NCI-H2196 (cell line): ENCODE data around the gene KIF2A.
A peak's percentile ranks its signal among the peaks of the same experiment; 100 is the strongest.

Source experiments
- DNase-seq: peaks from one replicate; lab custom pipeline; 2025; ENCODE audit not compliant: unreplicated experiment; lab: John Stamatoyannopoulos, UW

Gene KIF2A

DNA sequence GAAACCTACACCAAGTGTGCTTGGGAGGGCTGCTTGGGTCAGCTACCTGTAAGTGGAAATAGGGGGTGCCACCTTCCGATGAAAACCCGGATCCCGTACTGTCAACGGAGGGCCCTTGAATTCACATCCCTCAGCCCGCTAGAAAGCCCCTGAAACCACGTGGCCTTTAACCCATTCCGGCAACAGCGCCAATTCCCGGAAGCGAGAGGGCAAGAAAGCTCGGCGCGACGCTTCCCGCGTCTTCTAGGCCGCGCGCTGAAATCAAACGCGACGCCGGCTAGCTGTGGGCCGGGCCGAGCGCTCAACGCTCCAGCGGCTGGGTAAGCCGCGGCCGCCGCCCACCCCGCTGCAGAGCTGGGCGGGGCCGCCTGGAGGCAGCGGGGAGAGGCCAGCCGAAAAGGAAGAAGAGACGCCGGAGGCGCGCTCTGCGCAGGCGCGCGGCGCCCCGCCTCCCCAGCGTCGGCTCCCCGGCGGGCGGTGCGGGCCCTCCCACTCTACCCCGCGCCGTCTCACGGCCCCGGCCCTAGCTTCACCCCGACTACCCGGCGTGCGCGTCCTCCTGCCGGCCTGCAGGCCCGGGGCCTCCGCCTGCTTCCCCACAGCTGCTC is at the start of gene KIF2A:
Gene KIF2A (plus strand): TSS at position 492 of the 608 bp plus-strand sequence. CDS start 267 bp downstream, outside the sequence.
- DNase-seq = peak; percentile 86

DNA sequence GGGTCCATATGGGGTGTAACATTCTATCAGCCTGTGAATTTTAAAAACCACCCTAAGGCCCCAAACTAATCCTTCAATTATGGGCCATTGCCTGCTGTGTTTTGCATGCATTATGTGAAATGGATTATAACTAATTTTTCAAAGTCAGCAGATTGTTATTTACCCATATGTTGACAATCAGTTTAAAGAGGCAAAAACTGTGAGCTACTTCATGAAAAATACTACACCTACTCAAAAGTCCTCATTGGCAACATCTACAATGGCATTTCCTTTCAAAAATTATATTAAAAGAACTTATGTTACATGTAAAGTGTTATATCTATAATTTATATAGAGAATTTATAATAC is 49.0 kb upstream of the KIF2A start:
- no peak for DNase-seq

DNA sequence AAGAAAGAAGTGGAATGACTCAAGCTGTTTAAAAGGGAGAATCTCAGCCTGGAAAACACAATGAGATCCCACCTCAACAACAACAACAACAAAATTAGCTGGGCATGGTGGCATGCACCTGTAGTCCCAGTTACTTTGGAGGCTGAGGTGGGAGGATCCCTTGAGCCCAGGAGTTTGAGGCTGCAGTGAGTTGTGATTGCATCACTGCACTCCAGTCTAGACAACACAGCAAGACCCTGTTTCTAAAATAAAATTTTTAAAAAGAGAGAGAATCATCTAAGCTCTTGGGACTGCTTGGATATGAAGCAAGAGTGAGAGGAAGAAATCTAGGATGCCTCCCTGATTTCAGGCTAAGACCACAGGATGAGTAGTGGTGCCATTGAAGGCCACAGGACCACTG is 47.4 kb upstream of the KIF2A start:
- no peak for DNase-seq

DNA sequence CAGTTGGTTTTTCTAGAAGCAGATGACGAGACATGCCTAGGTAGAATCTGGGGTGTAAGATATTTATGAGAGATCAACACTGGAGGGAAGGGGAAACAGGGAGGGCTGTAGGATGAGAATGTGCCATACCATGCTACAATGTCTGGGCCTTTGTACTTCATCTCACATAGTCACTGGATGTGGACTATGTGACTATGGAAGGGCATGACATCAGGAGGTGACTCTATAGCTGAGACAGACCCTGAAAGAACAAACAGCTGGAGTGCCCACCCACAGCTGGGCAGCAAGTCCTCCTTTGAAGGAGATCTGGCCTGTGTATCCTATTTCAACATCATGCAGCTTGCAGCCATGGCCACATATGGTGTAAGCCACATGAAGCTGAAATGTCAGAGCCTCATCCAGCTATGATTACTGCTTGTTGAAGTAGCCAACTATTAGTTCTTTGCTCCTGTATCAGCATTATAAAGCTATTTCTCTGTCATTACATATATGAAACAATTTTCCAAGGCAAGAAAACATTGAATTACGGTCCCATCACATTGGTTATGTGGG is 46.2 kb upstream of the KIF2A start:
- no peak for DNase-seq

GRCh38 chr5:62260513-62260912 is 45.5 kb upstream of the KIF2A start:
- no peak for DNase-seq

DNA sequence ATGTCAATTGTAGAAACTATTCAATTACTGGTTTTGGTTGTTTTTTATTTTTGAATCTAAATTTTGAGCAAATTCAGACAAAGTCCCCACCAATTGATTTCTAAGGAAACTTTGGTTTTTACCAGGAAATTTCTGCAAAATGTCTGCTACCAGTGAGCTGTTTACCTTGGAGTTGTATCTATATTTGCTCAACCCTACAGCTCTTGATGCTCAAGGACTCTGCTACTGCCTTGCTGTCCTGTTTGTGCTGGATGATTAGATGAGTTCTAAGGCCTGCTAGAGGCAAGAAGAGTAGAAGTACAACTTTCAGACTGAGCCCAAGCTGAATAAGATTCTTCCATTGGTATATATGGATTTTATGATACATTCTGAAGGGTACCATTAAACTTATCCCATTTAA is 42.6 kb upstream of the KIF2A start:
- DNase-seq = no peak

GRCh38 chr5:62265648-62266112 is 40.3 kb upstream of the KIF2A start:
- DNase-seq = no peak

- no peak for DNase-seq
Measured at GRCh38 chr5:62266573-62266972, 39.4 kb upstream of the KIF2A start.

GRCh38 chr5:62268234-62268633 is 37.8 kb upstream of the KIF2A start:
- peak; percentile 48 for DNase-seq

- no peak for DNase-seq
Measured at GRCh38 chr5:62268792-62269191, 37.2 kb upstream of the KIF2A start.

- no peak for DNase-seq
Measured at GRCh38 chr5:62271370-62271769, 34.6 kb upstream of the KIF2A start.

DNA sequence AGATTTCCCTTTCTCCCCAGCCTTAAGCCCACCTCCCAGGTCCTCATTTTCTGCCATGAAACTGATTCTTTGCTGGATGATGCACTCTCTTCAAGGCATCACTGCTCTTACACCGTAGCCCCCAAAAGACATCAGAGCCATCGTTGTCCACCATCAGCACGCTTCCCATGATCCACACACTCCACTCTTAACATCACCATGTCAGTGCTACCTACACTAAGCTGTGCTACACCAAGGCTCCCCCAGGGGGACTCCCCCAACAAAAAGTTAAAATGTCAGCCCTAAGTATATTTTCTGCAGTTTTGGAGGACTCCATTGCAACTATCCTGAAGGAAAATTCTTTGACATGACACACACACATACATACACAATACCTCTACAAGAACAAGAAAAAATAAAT is 34.1 kb upstream of the KIF2A start:
- DNase-seq = no peak

DNA sequence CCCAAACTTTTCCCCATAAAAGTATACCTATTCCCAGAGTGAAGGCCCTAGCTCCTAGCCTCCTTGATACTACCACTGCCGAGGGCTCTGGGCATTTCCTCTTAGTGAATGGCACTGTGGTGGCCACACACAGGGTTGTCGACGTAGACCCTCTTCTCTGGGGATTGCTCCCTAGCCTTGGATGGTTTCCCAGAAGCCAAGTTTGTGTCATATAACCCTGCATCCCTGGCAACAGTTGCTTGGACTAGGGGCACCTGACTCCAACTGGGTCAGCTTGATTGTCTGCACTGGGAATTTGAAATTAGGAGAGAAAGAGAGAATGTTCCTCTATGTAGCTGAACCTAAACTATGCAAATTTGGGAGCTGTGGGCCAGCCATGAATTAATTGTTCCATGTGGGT is 32.3 kb upstream of the KIF2A start:
- DNase-seq = no peak

GRCh38 chr5:62275581-62275980 is 30.4 kb upstream of the KIF2A start:
- no peak for DNase-seq

- no peak for DNase-seq
Measured at GRCh38 chr5:62281411-62281810, 24.6 kb upstream of the KIF2A start.

- no peak for DNase-seq
Measured at GRCh38 chr5:62282064-62282463, 23.9 kb upstream of the KIF2A start.

DNA sequence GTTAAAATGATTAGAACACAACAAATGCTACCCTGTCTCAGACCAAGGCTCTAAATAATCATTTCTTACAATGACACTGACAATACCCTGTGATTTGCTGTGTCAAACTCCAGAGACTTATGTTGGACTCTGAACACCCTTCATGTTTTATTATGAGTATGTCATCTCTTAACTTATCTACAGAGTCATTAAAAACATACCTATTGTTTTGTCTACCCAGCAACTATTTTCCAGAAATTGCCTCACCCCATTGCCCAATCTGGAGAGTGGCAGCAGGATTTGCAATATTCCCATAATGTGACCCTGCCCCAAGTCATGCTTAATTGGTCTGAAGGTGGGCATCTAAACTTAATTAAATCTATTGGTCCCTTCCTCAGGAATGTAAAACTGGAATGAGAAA is 23.0 kb upstream of the KIF2A start:
- no peak for DNase-seq

DNA sequence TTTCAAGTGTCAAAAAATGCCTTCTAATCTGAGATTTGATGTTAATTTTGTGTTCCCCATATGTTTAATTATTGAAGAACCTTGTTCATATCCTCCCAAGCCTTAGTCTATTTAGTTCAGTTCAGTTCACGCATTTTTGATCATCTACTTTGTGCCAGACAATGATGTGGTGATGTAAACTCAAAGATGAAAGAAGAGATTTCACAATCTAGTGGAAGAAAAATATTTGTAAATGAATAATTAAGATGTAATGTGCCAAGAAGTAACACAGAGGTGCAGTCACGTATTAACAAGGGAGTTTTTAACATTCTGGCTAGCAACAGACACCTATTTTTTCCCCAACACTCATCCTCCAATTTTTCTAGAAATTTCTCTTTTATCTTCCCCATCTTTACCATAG is 22.1 kb upstream of the KIF2A start:
- DNase-seq = no peak

GRCh38 chr5:62284946-62285891 is 20.8 kb upstream of the KIF2A start:
- DNase-seq = no peak

DNA sequence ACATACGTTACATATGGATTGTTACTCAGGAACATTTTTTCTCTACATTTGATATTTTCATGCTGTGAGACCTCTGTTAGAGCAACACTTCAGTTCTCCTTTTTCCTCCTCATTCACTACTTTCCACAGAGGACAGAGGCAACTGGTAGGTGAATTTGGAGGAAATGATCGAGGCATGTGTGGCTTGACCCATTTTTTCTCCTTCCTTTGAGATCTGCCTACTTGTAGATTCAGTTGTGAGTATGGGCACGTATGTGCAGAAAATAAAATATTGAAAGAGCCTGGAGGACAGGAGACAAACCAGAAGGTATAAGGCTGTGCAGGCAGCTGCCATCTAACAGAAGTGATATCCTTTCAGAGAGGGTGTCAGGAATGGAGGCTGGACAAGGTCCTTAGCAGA is 19.2 kb upstream of the KIF2A start:
- DNase-seq = no peak

GRCh38 chr5:62287237-62287636 is 18.8 kb upstream of the KIF2A start:
- DNase-seq = no peak

DNA sequence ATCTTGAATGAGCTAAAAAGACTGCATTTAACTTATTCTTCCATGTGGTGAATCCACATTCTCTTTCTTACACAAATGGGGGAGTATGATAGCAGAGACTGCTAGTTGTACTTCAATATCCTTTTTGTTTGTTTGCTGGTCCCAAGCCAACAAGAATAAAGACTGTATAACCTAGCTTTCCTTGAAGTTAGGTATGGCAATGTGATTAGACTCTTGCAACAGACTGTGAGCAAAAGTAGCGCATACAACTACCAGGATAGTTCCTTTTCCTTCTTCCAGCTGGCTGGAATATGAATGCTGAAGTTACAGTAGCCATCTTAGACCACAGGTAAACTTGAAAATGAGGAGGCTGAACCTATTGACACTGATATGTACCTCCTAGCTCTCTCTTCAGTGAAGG is 17.9 kb upstream of the KIF2A start:
- no peak for DNase-seq
